ENCODE data around the gene CDH4. TPM values are rescaled to one million over a fixed set of nuclear protein-coding genes. Genes with fewer than 3 reads are reported as not detected.
"Not testable (repeated sequence)": the region's sequence is repeated elsewhere in the genome, so short reads cannot be mapped to it uniquely, and the experiment has no call there.

The CDH4 gene
- total and polyA plus RNA-seq, 2 of the 8 experiments (the other 6 are each of a cell fraction or from before 2014, with no cell fraction given), result 4.3 to 7.9 TPM

DNA sequence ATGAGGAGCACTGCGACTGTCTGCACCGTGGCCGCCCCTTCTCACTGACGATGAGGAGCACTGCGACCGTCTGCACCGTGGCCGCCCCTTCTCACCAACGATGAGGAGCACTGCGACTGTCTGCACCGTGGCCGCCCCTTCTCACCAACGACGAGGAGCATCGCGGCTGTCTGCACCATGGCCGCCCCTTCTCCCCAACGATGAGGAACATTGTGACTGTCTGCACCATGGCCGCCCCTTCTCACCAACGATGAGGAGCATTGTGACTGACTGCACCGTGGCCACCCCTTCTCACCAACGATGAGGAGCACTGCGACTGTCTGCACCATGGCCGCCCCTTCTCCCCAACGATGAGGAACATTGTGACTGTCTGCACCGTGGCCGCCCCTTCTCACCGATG, 696.0 kb downstream of the CDH4 start:
- H2BK20ac ChIP-seq (ENCODE audit: low read length); POLR2A ChIA-PET (ENCODE audit: partially characterized antibody); CTCF ChIA-PET (ENCODE audit: partially characterized antibody); H3K9me3 ChIP-seq (ENCODE audit: insufficient read depth in 2 of 2, low read depth in 1 of 2, low read length in 1 of 2); H3K23me2 ChIP-seq (ENCODE audit: low read depth, low read length); H4K20me1 ChIP-seq (replicated peaks in 1 of 2; ENCODE audit: control insufficient read depth in 1 of 2, insufficient read depth in 2 of 2, low read length in 2 of 2); H2BK12ac ChIP-seq (ENCODE audit: low read depth, low read length); H2BK120ac ChIP-seq (replicated peaks; ENCODE audit: low read depth, low read length); H3K27ac ChIP-seq (ENCODE audit: low read depth, low read length); H3K4ac ChIP-seq (replicated peaks; ENCODE audit: insufficient read length, low read depth, low read length); H3K23ac ChIP-seq (ENCODE audit: insufficient read length); DNase-seq (ENCODE audit: low read depth in 1 of 2, low spot score in 2 of 2); H3K79me2 ChIP-seq (ENCODE audit: control insufficient read depth in 1 of 2, insufficient read depth in 2 of 2, low read length in 2 of 2); FAIRE-seq; H2AFZ ChIP-seq (ENCODE audit: low read length); H4K5ac ChIP-seq (ENCODE audit: insufficient read length, low read depth, low read length); H3K4me2 ChIP-seq (ENCODE audit: insufficient read depth in 1 of 2, low read depth in 2 of 2, low read length in 2 of 2); H3K4me3 ChIP-seq (ENCODE audit: extremely low read depth in 1 of 4, insufficient read depth in 2 of 4, low read depth in 3 of 4, low read length in 4 of 4); H2BK15ac ChIP-seq (ENCODE audit: low read length); H2AK5ac ChIP-seq (ENCODE audit: low read depth, low read length); H2BK5ac ChIP-seq (ENCODE audit: low read depth, low read length); H3K56ac ChIP-seq (replicated peaks; ENCODE audit: insufficient read length, low read depth, low read length); H4K8ac ChIP-seq (ENCODE audit: extremely low read depth, insufficient read depth, low read length); H4K91ac ChIP-seq (replicated peaks; ENCODE audit: insufficient read length, low read length); H3K27me3 ChIP-seq (replicated peaks in 1 of 4; ENCODE audit: control insufficient read depth in 3 of 4, extremely low read depth in 1 of 4, insufficient read depth in 3 of 4, low read length in 3 of 4); H3K18ac ChIP-seq (ENCODE audit: extremely low read depth, low read length); H3K14ac ChIP-seq (ENCODE audit: insufficient read length); H3K36me3 ChIP-seq (ENCODE audit: control insufficient read depth in 2 of 4, insufficient read depth in 4 of 4, low read length in 3 of 4); H3K79me1 ChIP-seq (ENCODE audit: low read depth, low read length); H3K9ac ChIP-seq (replicated peaks in 1 of 4; ENCODE audit: extremely low read depth in 1 of 4, low read depth in 3 of 4, low read length in 3 of 4): not testable (repeated sequence)
- 85% methylated on average over 18 of the region's 28 CpGs; no CpG with 5 or more reads in 1 of the 2 experiments for WGBS, 2 experiments (ENCODE audit: extremely low coverage in 1 of 2, insufficient coverage in 1 of 2, insufficient read length in 1 of 2, insufficient replicate concordance in 2 of 2, low coverage in 1 of 2, low lambda C conversion rate in 2 of 2, missing lambda C conversion rate in 1 of 2)
- peaks cover 5 to 24% (median 15%) of the 10 kb centered on the region in 4 experiments for H3K4me1 ChIP-seq (replicated peaks in 1 of 4; ENCODE audit: control insufficient read depth in 3 of 4, insufficient read depth in 4 of 4, low read length in 3 of 4)

All from H1 (cell line).